ENCODE results near the gene NAGA. TPM values are rescaled to one million over a fixed set of nuclear protein-coding genes. Genes with fewer than 3 reads are reported as not detected.

Gene NAGA
- total RNA-seq, 1 donor from 2014 or later: 8.9 TPM

GRCh38 chr22:42035256-42035655 is 35.4 kb downstream of the NAGA start:
- peaks cover 9% of the 10 kb centered on the region for H3K27me3 Mint-ChIP-seq (ENCODE audit: low read depth, unreplicated experiment)
- Histone ChIP-seq H3K27me3 (ENCODE audit: insufficient read depth, low read length) (no peaks in the 10 kb centered on the region), H3K4me1 (ENCODE audit: insufficient read depth, low read length) (no peaks in the 10 kb centered on the region), H2AFZ (ENCODE audit: low read depth, low read length) (no peak overlapping the region), H3K9ac (ENCODE audit: low read length) (no peak overlapping the region), H3K27ac (ENCODE audit: low read depth, low read length) (no peak overlapping the region), H3K4me2 (ENCODE audit: low read length) (no peak overlapping the region), H3K79me2 (ENCODE audit: insufficient read depth, low read length) (no peaks in the 10 kb centered on the region), H3K4me3 (ENCODE audit: insufficient read depth, low read depth, low read length) (no peak overlapping the region), H3K9me3 (ENCODE audit: insufficient read depth, low read depth, low read length) (peaks cover 9% of the 10 kb centered on the region), H3K36me3 (ENCODE audit: insufficient read depth, low read length) (no peaks in the 10 kb centered on the region), H4K20me1 (ENCODE audit: insufficient read depth, low read length) (no peaks in the 10 kb centered on the region)
- FAIRE-seq (no peak), DNase-seq (ENCODE audit: low read depth) (no peak)
- no peak overlapping the region for H3K4me3 Mint-ChIP-seq (ENCODE audit: unreplicated experiment)
- H3K27ac Mint-ChIP-seq (ENCODE audit: unreplicated experiment): no peak overlapping the region
- peaks cover 7% of the 10 kb centered on the region for H3K9me3 Mint-ChIP-seq (ENCODE audit: unreplicated experiment)
- H3K36me3 Mint-ChIP-seq (ENCODE audit: low read depth, unreplicated experiment): peaks cover 2% of the 10 kb centered on the region
- TF ChIP-seq EZH2 (IDR thresholded peaks at IDR 0.05; ENCODE audit: insufficient read depth, low read length) (no peak), CTCF (IDR thresholded peaks at IDR 0.05; ENCODE audit: insufficient read depth, low read depth, low read length) (no peak)
- H3K4me1 Mint-ChIP-seq (ENCODE audit: low read depth, unreplicated experiment): peaks cover 10% of the 10 kb centered on the region

- Histone ChIP-seq H3K79me2 (ENCODE audit: insufficient read depth, low read length) (no peaks in the 10 kb centered on the region), H4K20me1 (ENCODE audit: insufficient read depth, low read length) (no peaks in the 10 kb centered on the region), H3K9me3 (ENCODE audit: insufficient read depth, low read depth, low read length) (peaks cover 9% of the 10 kb centered on the region), H3K36me3 (ENCODE audit: insufficient read depth, low read length) (no peaks in the 10 kb centered on the region), H3K4me3 (ENCODE audit: insufficient read depth, low read depth, low read length) (no peak overlapping the region), H3K27me3 (ENCODE audit: insufficient read depth, low read length) (no peaks in the 10 kb centered on the region), H2AFZ (ENCODE audit: low read depth, low read length) (no peak overlapping the region), H3K4me1 (ENCODE audit: insufficient read depth, low read length) (no peaks in the 10 kb centered on the region), H3K9ac (ENCODE audit: low read length) (no peak overlapping the region), H3K4me2 (ENCODE audit: low read length) (no peak overlapping the region), H3K27ac (ENCODE audit: low read depth, low read length) (no peak overlapping the region)
- Mint-ChIP-seq H3K9me3 (ENCODE audit: unreplicated experiment) (peaks cover 5% of the 10 kb centered on the region), H3K4me3 (ENCODE audit: unreplicated experiment) (no peak overlapping the region), H3K4me1 (ENCODE audit: low read depth, unreplicated experiment) (peaks cover 10% of the 10 kb centered on the region), H3K27me3 (ENCODE audit: low read depth, unreplicated experiment) (peaks cover 9% of the 10 kb centered on the region), H3K36me3 (ENCODE audit: low read depth, unreplicated experiment) (peaks cover 2% of the 10 kb centered on the region), H3K27ac (ENCODE audit: unreplicated experiment) (no peak overlapping the region)
- TF ChIP-seq EZH2 (IDR thresholded peaks at IDR 0.05; ENCODE audit: insufficient read depth, low read length) (no peak), CTCF (IDR thresholded peaks at IDR 0.05; ENCODE audit: insufficient read depth, low read depth, low read length) (no peak)
- DNase-seq (ENCODE audit: low read depth) (no peak), FAIRE-seq (no peak)
Measured at GRCh38 chr22:42033263-42034181, 37.1 kb downstream of the NAGA start.

GRCh38 chr22:42026705-42027104 is 43.9 kb downstream of the NAGA start:
- no peaks in the 10 kb centered on the region for H3K36me3 ChIP-seq (ENCODE audit: insufficient read depth, low read length)
- TF ChIP-seq CTCF (IDR thresholded peaks at IDR 0.05; ENCODE audit: insufficient read depth, low read depth, low read length) (no peak), EZH2 (IDR thresholded peaks at IDR 0.05; ENCODE audit: insufficient read depth, low read length) (no peak)
- no peaks in the 10 kb centered on the region for H3K79me2 ChIP-seq (ENCODE audit: insufficient read depth, low read length)
- Mint-ChIP-seq H3K36me3 (ENCODE audit: low read depth, unreplicated experiment) (no peaks in the 10 kb centered on the region), H3K9me3 (ENCODE audit: unreplicated experiment) (no peaks in the 10 kb centered on the region), H3K27ac (ENCODE audit: unreplicated experiment) (no peak overlapping the region), H3K4me1 (ENCODE audit: low read depth, unreplicated experiment) (peaks cover 10% of the 10 kb centered on the region), H3K27me3 (ENCODE audit: low read depth, unreplicated experiment) (peaks cover 3% of the 10 kb centered on the region), H3K4me3 (ENCODE audit: unreplicated experiment) (no peak overlapping the region)
- no peak for DNase-seq (ENCODE audit: low read depth)
- no peak overlapping the region for H3K4me3 ChIP-seq (ENCODE audit: insufficient read depth, low read depth, low read length)
- H3K9ac ChIP-seq (ENCODE audit: low read length): no peak overlapping the region
- H3K27ac ChIP-seq (ENCODE audit: low read depth, low read length): no peak overlapping the region
- no peak for FAIRE-seq
- no peaks in the 10 kb centered on the region for H4K20me1 ChIP-seq (ENCODE audit: insufficient read depth, low read length)
- H3K9me3 ChIP-seq (ENCODE audit: insufficient read depth, low read depth, low read length): no peaks in the 10 kb centered on the region
- H3K4me1 ChIP-seq (ENCODE audit: insufficient read depth, low read length): no peaks in the 10 kb centered on the region
- H3K4me2 ChIP-seq (ENCODE audit: low read length): no peak overlapping the region
- no peak overlapping the region for H2AFZ ChIP-seq (ENCODE audit: low read depth, low read length)
- H3K27me3 ChIP-seq (ENCODE audit: insufficient read depth, low read length): no peaks in the 10 kb centered on the region

Data from astrocyte (in vitro differentiated cells and primary cell).